ENCODE data around the gene TRIM66. TPM values are rescaled to one million over a fixed set of nuclear protein-coding genes. Genes with fewer than 3 reads are reported as not detected.

TRIM66 gene
- total RNA-seq, 1 experiment from 2014 or later: 14.0 TPM

DNA sequence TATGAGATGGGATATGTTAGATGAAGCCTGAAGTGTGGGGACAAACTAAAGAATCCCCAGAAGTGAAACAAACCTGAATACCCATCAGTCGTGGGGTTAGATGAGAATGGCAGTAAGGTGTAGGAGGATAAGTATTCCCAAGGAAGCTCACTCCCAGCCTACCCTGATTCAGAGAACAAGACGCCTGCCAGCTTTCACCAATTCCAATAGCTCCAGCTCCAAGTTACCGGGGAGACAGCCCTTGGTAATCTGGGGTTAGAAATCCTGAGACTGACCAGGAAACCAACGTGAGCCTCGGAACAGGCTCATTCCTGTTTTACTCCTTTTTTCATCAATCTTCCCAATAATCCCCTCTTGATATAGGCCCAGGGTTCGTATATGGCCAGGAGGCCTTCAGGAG is 46.6 kb upstream of the TRIM66 start:
- CTCF ChIA-PET: no interaction called here
- Mint-ChIP-seq H3K27me3 (ENCODE audit: unreplicated experiment) (no peaks in the 10 kb centered on the region), H3K27ac (ENCODE audit: unreplicated experiment) (no peak overlapping the region), H3K4me1 (ENCODE audit: low read depth, unreplicated experiment) (no peaks in the 10 kb centered on the region), H3K9me3 (ENCODE audit: low read depth, unreplicated experiment) (no peaks in the 10 kb centered on the region), H3K36me3 (ENCODE audit: insufficient read depth, unreplicated experiment) (no peaks in the 10 kb centered on the region), H3K4me3 (ENCODE audit: low read depth, unreplicated experiment) (no peak overlapping the region)
- intact Hi-C loops (cut with micrococcal nuclease; ENCODE audit: unreplicated experiment): no loop called here
- DNase-seq: no peak
- BruUV-seq (replicated peaks): no TSS peak
- TF ChIP-seq, protein P1, sequence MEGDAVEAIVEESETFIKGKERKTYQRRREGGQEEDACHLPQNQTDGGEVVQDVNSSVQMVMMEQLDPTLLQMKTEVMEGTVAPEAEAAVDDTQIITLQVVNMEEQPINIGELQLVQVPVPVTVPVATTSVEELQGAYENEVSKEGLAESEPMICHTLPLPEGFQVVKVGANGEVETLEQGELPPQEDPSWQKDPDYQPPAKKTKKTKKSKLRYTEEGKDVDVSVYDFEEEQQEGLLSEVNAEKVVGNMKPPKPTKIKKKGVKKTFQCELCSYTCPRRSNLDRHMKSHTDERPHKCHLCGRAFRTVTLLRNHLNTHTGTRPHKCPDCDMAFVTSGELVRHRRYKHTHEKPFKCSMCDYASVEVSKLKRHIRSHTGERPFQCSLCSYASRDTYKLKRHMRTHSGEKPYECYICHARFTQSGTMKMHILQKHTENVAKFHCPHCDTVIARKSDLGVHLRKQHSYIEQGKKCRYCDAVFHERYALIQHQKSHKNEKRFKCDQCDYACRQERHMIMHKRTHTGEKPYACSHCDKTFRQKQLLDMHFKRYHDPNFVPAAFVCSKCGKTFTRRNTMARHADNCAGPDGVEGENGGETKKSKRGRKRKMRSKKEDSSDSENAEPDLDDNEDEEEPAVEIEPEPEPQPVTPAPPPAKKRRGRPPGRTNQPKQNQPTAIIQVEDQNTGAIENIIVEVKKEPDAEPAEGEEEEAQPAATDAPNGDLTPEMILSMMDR (IDR thresholded peaks at IDR 0.05; ENCODE audit: unreplicated experiment): no peak

DNA sequence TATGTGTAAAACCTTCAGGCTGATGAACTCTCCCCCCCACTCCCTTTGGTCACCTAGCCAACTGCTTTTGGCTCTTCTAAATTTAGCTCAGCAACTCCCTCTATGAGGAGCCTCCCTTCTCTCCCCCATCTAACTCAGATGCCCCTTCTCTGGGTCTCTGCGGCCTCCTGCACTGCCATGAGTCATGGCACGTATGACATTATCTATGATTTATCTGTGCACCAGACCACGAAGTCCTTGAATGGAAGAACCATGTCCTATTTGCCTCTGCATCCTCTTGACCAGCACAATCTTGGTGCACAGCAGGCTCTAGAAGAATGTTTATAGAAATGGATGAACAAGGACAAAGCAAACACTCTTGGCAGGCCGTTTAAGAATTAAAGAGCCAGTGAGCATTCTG is 46.1 kb upstream of the TRIM66 start:
- Mint-ChIP-seq H3K27me3 (ENCODE audit: unreplicated experiment) (no peaks in the 10 kb centered on the region), H3K4me3 (ENCODE audit: low read depth, unreplicated experiment) (no peak overlapping the region), H3K27ac (ENCODE audit: unreplicated experiment) (no peak overlapping the region), H3K4me1 (ENCODE audit: low read depth, unreplicated experiment) (no peaks in the 10 kb centered on the region), H3K36me3 (ENCODE audit: insufficient read depth, unreplicated experiment) (no peaks in the 10 kb centered on the region), H3K9me3 (ENCODE audit: low read depth, unreplicated experiment) (no peaks in the 10 kb centered on the region)
- intact Hi-C loops (cut with micrococcal nuclease; ENCODE audit: unreplicated experiment): no loop called here
- TF ChIP-seq, protein P1 (IDR thresholded peaks at IDR 0.05; ENCODE audit: unreplicated experiment): no peak
- CTCF ChIA-PET: interaction anchor here (0.6 kb wide), 2 partner anchors 22 to 203 kb away, joined by 3 to 4 read pairs; no protein-coding TSS in a partner anchor
- BruUV-seq (replicated peaks): no TSS peak
- no peak for DNase-seq

DNA sequence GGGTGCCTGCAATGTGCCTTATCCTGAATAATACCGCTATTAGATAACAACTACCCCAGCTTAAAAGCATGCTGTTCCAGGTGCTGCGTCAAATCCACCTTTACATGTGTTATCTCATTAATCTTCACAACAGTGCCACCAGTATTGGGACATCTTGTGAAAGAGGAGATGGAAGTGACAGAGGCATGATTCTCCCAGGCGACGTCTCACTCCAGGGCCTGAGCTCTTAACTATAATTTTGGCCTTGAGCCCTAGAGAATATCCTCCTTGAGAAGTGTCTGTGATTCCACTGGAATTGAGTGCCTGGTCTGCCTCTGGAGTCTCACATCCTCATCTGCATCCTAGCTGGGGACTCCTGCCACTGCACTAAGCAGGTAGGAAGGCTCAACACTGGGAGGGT is 43.9 kb upstream of the TRIM66 start:
- CTCF ChIA-PET: no interaction called here
- peaks cover 7% of the 10 kb centered on the region for H3K36me3 Mint-ChIP-seq (ENCODE audit: insufficient read depth, unreplicated experiment)
- no peak overlapping the region for H3K27ac Mint-ChIP-seq (ENCODE audit: unreplicated experiment)
- no peaks in the 10 kb centered on the region for H3K9me3 Mint-ChIP-seq (ENCODE audit: low read depth, unreplicated experiment)
- TF ChIP-seq, protein P1 (IDR thresholded peaks at IDR 0.05; ENCODE audit: unreplicated experiment): no peak
- intact Hi-C loops (cut with micrococcal nuclease; ENCODE audit: unreplicated experiment): no loop called here
- H3K4me1 Mint-ChIP-seq (ENCODE audit: low read depth, unreplicated experiment): peaks cover 17% of the 10 kb centered on the region
- H3K4me3 Mint-ChIP-seq (ENCODE audit: low read depth, unreplicated experiment): no peak overlapping the region
- no TSS peak for BruUV-seq (replicated peaks)
- H3K27me3 Mint-ChIP-seq (ENCODE audit: unreplicated experiment): no peaks in the 10 kb centered on the region
- no peak for DNase-seq

DNA sequence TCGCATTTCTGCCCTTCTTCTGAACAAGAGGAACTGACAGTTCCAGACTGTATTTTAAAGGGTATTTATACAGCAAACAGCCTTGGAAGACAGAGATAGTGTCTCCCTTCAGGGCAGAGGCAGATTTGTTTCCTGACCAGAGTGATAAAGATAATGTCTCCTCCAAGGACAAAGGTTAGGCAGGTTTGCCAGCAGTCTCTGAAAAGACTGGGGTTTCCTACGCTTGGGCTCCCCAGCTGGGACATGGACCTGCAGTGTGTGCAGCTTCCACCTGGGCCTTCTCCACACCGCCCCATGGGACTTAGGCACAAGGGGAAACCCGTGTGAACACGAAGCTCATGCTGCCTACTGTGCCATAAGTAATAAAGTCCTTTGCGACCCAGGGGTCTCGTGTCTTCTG is 42.2 kb upstream of the TRIM66 start:
- Mint-ChIP-seq H3K27me3 (ENCODE audit: unreplicated experiment) (no peaks in the 10 kb centered on the region), H3K27ac (ENCODE audit: unreplicated experiment) (no peak overlapping the region), H3K36me3 (ENCODE audit: insufficient read depth, unreplicated experiment) (peaks cover 20% of the 10 kb centered on the region), H3K9me3 (ENCODE audit: low read depth, unreplicated experiment) (no peaks in the 10 kb centered on the region), H3K4me1 (ENCODE audit: low read depth, unreplicated experiment) (peaks cover 33% of the 10 kb centered on the region), H3K4me3 (ENCODE audit: low read depth, unreplicated experiment) (no peak overlapping the region)
- intact Hi-C loops (cut with micrococcal nuclease; ENCODE audit: unreplicated experiment): loop anchor here (5.0 kb wide), 1 partner anchor 37 kb away; no protein-coding TSS in a partner anchor
- no TSS peak for BruUV-seq (replicated peaks)
- TF ChIP-seq, protein P1 (IDR thresholded peaks at IDR 0.05; ENCODE audit: unreplicated experiment): no peak
- CTCF ChIA-PET: no interaction called here
- DNase-seq: no peak

Data from Calu3 (cell line).